B cell (primary cell): ENCODE results near the gene OR2J1. TPM values are rescaled to one million over a fixed set of nuclear protein-coding genes. Genes with fewer than 3 reads are reported as not detected.
"Not testable (repeated sequence)": the region's sequence is repeated elsewhere in the genome, so short reads cannot be mapped to it uniquely, and the experiment has no call there.

Experiments used
- ATAC-seq: fragments of 200-7000 bp; cut with Tn5 transposase; one replicate; pipeline ENCODE4 v1.10.0; 2021; ENCODE audit warnings: low read depth, mild to moderate bottlenecking, moderate number of reproducible peaks, moderate library complexity
- CTCF ChIA-PET: fragments of 350-600 bp; sonication (Branson Sonifier 250); formaldehyde crosslinking; loops from one replicate; lab custom pipeline; 2021; ENCODE audit warnings: antibody characterized with exemption, inconsistent platforms; lab: Charles Lee
- POLR2A ChIA-PET: fragments of 350-600 bp; sonication (Branson Sonifier 250); formaldehyde crosslinking; loops from one replicate; lab custom pipeline; 2021; ENCODE audit warnings: antibody characterized with exemption; lab: Charles Lee
- DNase-seq: peaks from one replicate; pipeline ENCODE4 v3.0.0; 2013
- H2AFZ ChIP-seq: 2 replicates; pipeline ENCODE4 v1.6.1; 2012; ENCODE audit warnings: mild to moderate bottlenecking, low read depth, low read length; ENCODE audit not compliant: insufficient read depth, poor library complexity, severe bottlenecking
- H3K27ac ChIP-seq, 2 donors: 1 replicate in 1 of 2; 2 replicates in 1 of 2; pipeline ENCODE4 v1.5.1; 2012 to 2013; ENCODE audit warnings: low read length in 2 of 2, mild to moderate bottlenecking in 2 of 2, moderate library complexity in 1 of 2
- H3K27me3 ChIP-seq, 4 experiments: fragments of 200-600 bp in 1 of 4; sonication (generic) in 1 of 4; replicated peaks in 1 of 4; 1 replicate in 2 of 4; 2 replicates in 2 of 4; pipeline versions ENCODE4 v1.6.1 to v1.7.0; 2013 to 2016; ENCODE audit warnings: low read length in 3 of 4, mild to moderate bottlenecking in 2 of 4, mixed read lengths in 1 of 4, moderate library complexity in 1 of 4; ENCODE audit not compliant: insufficient read depth in 4 of 4, control insufficient read depth in 3 of 4; ENCODE audit errors: control extremely low read depth in 1 of 4
- H3K36me3 ChIP-seq, 2 experiments: replicated peaks in 1 of 2; 1 replicate in 1 of 2; 2 replicates in 1 of 2; pipeline versions ENCODE4 v1.6.1 to v1.7.1; 2013; ENCODE audit warnings: low read length in 1 of 2; ENCODE audit not compliant: insufficient read depth in 2 of 2, control insufficient read depth in 1 of 2; ENCODE audit errors: control extremely low read depth in 1 of 2, extremely low read depth in 1 of 2
- H3K4me1 ChIP-seq, 2 donors: fragments of 200-600 bp in 1 of 2; sonication (generic) in 1 of 2; 1 replicate in 1 of 2; 2 replicates in 1 of 2; pipeline versions ENCODE4 v1.5.1 to v1.6.1; 2013 to 2017; ENCODE audit warnings: low read length in 2 of 2; ENCODE audit not compliant: control insufficient read depth in 2 of 2, insufficient read depth in 2 of 2
- H3K4me2 ChIP-seq: replicated peaks from 2 replicates; pipeline ENCODE3; 2012; ENCODE audit warnings: mild to moderate bottlenecking, low read depth, low read length; ENCODE audit not compliant: poor library complexity, severe bottlenecking
- H3K4me3 ChIP-seq, 5 experiments: fragments of 200-600 bp in 1 of 5; sonication (generic) in 1 of 5; 1 replicate in 3 of 5; 2 replicates in 2 of 5; pipeline versions ENCODE4 v1.5.1 to v1.7.0; 2011 to 2016; ENCODE audit warnings: low read length in 4 of 5, mild to moderate bottlenecking in 4 of 5, low read depth in 2 of 5, control low read depth in 1 of 5, moderate library complexity in 1 of 5; ENCODE audit not compliant: insufficient read depth in 1 of 5; ENCODE audit errors: control extremely low read depth in 1 of 5, extremely low read depth in 1 of 5
- H3K79me2 ChIP-seq: fragments of 200-600 bp; sonication (generic); one replicate; pipeline ENCODE4 v1.6.0; 2016; ENCODE audit warnings: low read length; ENCODE audit not compliant: control insufficient read depth, insufficient read depth
- H3K9ac ChIP-seq: fragments of 200-600 bp; sonication (generic); 2 replicates; pipeline ENCODE4 v1.6.1; 2017; ENCODE audit warnings: mild to moderate bottlenecking, low read length, moderate library complexity
- H3K9me3 ChIP-seq, 3 donors: one replicate each; pipeline versions ENCODE4 v1.6.1 to v1.7.1; 2013; ENCODE audit warnings: low read length in 2 of 3; ENCODE audit not compliant: control insufficient read depth in 2 of 3, insufficient read depth in 1 of 3; ENCODE audit errors: control extremely low read depth in 1 of 3
- H4K20me1 ChIP-seq: 2 replicates; pipeline ENCODE4 v1.6.0; 2012; ENCODE audit warnings: mild to moderate bottlenecking, low read length; ENCODE audit not compliant: insufficient read depth, control insufficient read depth, poor library complexity, severe bottlenecking
- H3K27ac Mint-ChIP-seq: one replicate; pipeline ENCODE4 v1.8.0; 2021; ENCODE audit warnings: mixed read lengths
- H3K27me3 Mint-ChIP-seq: one replicate; pipeline ENCODE4 v1.8.0; 2021; ENCODE audit warnings: mixed read lengths
- H3K4me1 Mint-ChIP-seq: one replicate; pipeline ENCODE4 v1.8.0; 2021; ENCODE audit warnings: mixed read lengths
- H3K4me3 Mint-ChIP-seq: one replicate; pipeline ENCODE4 v1.8.0; 2021; ENCODE audit warnings: mixed read lengths
- H3K9me3 Mint-ChIP-seq: one replicate; pipeline ENCODE4 v1.8.0; 2022; ENCODE audit warnings: mixed read lengths; ENCODE audit not compliant: insufficient read depth
- EZH2 ChIP-seq: IDR thresholded peaks from 2 replicates; pipeline ENCODE4 v1.6.1; 2012; ENCODE audit warnings: borderline replicate concordance, low read depth, mild to moderate bottlenecking, moderate library complexity, low read length; ENCODE audit not compliant: insufficient read depth, poor library complexity, severe bottlenecking
- WGBS: methylation state at CpG from one replicate; pipeline ENCODE4 v1.1.5; 2013; ENCODE audit warnings: missing lambda C conversion rate; ENCODE audit not compliant: insufficient coverage; 5-methylcytosine and 5-hydroxymethylcytosine counted together
- intact Hi-C: fragments of 100-400 bp; cut with micrococcal nuclease; formaldehyde crosslinking; loops from one replicate; pipeline ENCODE4 v1.10.0; 2022
- polyA plus RNA-seq: library from polyadenylated mRNA; depleted of rRNA; stranded (reverse); fragments of >200 nt; gene quantifications from 2 replicates; pipeline ENCODE4 v1.2.3, GENCODE V29; 2012
- total RNA-seq, 2 donors: library from RNA; stranded (reverse); fragments of 120-200 nt in 1 of 2; gene quantifications; 1 replicate in 1 of 2; 2 replicates in 1 of 2; pipeline versions ENCODE4 v1.2.3 to v1.2.4, GENCODE V29; 2013 to 2022
- TF ChIP-seq, protein P1 (sequence below): fragments of 200-600 bp; IDR thresholded peaks from one replicate; pipeline ENCODE4 v1.8.0; 2022; ENCODE audit warnings: antibody characterized with exemption, mild to moderate bottlenecking

The OR2J1 gene
- total and polyA plus RNA-seq, 2 donors (not counting 1 experiment from before 2014, with no cell fraction given) = not detected

DNA sequence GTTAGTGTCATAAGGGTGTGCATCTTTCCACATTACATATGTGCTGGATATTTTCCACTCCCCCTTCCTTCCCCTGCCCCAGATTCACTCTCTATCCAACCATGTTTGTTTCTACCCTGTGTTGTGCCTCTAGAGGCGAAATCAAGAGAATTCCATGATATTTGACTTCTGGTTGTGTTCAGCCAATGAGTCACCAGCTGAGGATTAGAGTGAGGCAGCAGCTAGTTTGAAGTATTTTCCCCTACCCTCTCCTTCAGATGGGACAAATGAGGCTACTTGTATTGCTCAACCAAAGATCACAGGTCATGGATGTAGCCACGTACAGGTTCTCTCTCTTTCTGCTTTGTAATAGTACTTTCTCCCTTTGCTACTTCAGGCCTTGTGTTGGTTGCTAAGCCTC is 46.9 kb downstream of the OR2J1 start:
- H3K9me3 Mint-ChIP-seq = peaks cover 9% of the 10 kb centered on the region
- Histone ChIP-seq H3K4me1 (no peaks in the 10 kb centered on the region), H3K4me2 (no peak overlapping the region), H3K27me3 (no peaks in the 10 kb centered on the region), H3K79me2 (no peaks in the 10 kb centered on the region), H3K36me3 (no peaks in the 10 kb centered on the region), H3K4me3 (no peak overlapping the region), H3K9me3 (peaks cover 0 to 6% (median 1%) of the 10 kb centered on the region in 3 donors), H4K20me1 (no peaks in the 10 kb centered on the region), H2AFZ (no peak overlapping the region), H3K27ac (no peak overlapping the region), H3K9ac (no peak overlapping the region)
- no peak for TF ChIP-seq EZH2
- TF ChIP-seq, protein P1, sequence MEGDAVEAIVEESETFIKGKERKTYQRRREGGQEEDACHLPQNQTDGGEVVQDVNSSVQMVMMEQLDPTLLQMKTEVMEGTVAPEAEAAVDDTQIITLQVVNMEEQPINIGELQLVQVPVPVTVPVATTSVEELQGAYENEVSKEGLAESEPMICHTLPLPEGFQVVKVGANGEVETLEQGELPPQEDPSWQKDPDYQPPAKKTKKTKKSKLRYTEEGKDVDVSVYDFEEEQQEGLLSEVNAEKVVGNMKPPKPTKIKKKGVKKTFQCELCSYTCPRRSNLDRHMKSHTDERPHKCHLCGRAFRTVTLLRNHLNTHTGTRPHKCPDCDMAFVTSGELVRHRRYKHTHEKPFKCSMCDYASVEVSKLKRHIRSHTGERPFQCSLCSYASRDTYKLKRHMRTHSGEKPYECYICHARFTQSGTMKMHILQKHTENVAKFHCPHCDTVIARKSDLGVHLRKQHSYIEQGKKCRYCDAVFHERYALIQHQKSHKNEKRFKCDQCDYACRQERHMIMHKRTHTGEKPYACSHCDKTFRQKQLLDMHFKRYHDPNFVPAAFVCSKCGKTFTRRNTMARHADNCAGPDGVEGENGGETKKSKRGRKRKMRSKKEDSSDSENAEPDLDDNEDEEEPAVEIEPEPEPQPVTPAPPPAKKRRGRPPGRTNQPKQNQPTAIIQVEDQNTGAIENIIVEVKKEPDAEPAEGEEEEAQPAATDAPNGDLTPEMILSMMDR = no peak
- intact Hi-C loops = no loop called here
- no peak overlapping the region for H3K27ac Mint-ChIP-seq
- peaks cover 13% of the 10 kb centered on the region for H3K27me3 Mint-ChIP-seq
- DNase-seq = no peak
- ATAC-seq = no peak
- CTCF ChIA-PET = no interaction called here
- WGBS = no CpG with 5 or more reads among the region's 2 CpGs
- H3K4me1 Mint-ChIP-seq = no peaks in the 10 kb centered on the region
- no peak overlapping the region for H3K4me3 Mint-ChIP-seq
- POLR2A ChIA-PET = no interaction called here

DNA sequence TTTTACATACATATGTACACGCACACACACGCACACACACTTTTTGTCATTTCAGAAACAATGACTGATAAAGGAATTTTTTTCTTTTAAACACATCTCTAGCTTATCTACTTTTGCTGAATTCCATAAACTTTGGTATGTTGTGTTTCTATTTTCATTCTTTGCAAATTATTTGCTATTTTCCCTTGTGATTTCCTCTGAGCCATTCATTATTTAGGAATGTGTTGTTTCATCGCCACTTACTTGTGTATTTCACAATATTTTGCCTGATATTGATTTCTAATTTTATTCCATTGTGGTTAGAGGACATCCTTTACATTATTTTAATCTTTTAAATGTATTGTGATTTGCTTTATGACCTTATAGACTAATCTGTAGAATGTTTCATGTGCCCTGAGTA is 47.8 kb downstream of the OR2J1 start:
- no peak overlapping the region for H2AFZ ChIP-seq
- no CpG with 5 or more reads among the region's 3 CpGs for WGBS
- H3K36me3 ChIP-seq = no peaks in the 10 kb centered on the region
- ChIA-PET CTCF (no interaction called here), POLR2A (no interaction called here)
- H3K9me3 Mint-ChIP-seq = peaks cover 9% of the 10 kb centered on the region
- H4K20me1 ChIP-seq = no peaks in the 10 kb centered on the region
- no peak overlapping the region for H3K4me3 ChIP-seq
- H3K9ac ChIP-seq = no peak overlapping the region
- peaks cover 15% of the 10 kb centered on the region for H3K27me3 Mint-ChIP-seq
- H3K9me3 ChIP-seq = peaks cover 0 to 6% (median 1%) of the 10 kb centered on the region in 3 donors
- H3K27ac ChIP-seq = no peak overlapping the region
- no peak for TF ChIP-seq EZH2
- TF ChIP-seq, protein P1 = no peak
- ATAC-seq (no peak), DNase-seq (no peak)
- no peaks in the 10 kb centered on the region for H3K4me1 ChIP-seq
- H3K79me2 ChIP-seq = no peaks in the 10 kb centered on the region
- H3K4me3 Mint-ChIP-seq = no peak overlapping the region
- intact Hi-C loops = no loop called here
- no peak overlapping the region for H3K4me2 ChIP-seq
- no peaks in the 10 kb centered on the region for H3K27me3 ChIP-seq
- H3K4me1 Mint-ChIP-seq = no peaks in the 10 kb centered on the region
- H3K27ac Mint-ChIP-seq = no peak overlapping the region

DNA sequence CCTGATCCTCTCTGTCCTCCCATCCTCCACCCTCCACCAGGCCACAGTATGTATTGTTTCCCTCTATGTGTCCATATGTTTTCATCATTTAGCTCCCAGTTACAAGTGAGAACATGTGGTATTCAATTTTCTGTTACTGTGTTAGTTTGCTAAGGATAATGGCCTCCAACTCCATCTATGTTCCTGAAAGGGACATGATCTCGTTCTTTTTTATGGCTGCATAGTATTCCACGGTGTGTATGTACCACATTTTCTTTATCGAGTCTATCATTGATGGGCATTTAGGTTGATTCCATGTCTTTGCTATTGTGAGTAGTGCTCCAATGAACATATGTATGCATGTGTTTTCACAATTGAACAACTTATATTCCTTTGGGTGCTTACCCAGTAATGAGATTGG is 50.2 kb downstream of the OR2J1 start:
- intact Hi-C loops, CTCF ChIA-PET: not testable (repeated sequence)

More for the DNA sequence above, 50.2 kb downstream of the OR2J1 start:
- H3K9ac ChIP-seq, H3K27me3 ChIP-seq, DNase-seq, H3K27ac ChIP-seq, H3K4me3 ChIP-seq, H3K4me3 Mint-ChIP-seq, H3K79me2 ChIP-seq, H3K27ac Mint-ChIP-seq, H3K9me3 ChIP-seq, H2AFZ ChIP-seq, POLR2A ChIA-PET, H3K4me2 ChIP-seq, H3K36me3 ChIP-seq, H3K4me1 Mint-ChIP-seq, H3K4me1 ChIP-seq, H3K9me3 Mint-ChIP-seq, ATAC-seq, H4K20me1 ChIP-seq: not testable (repeated sequence)
- no CpG with 5 or more reads among the region's 3 CpGs for WGBS
- H3K27me3 Mint-ChIP-seq = peaks cover 31% of the 10 kb centered on the region
